SH-SY5Y (cell line): ENCODE data around the gene CALHM5.

Experiments
- GATA2 ChIP-seq: IDR thresholded peaks from 2 replicates; pipeline ENCODE4 v1.6.1; 2011; ENCODE audit warnings: mild to moderate bottlenecking, low read depth, low read length
- GATA3 ChIP-seq: IDR thresholded peaks from 2 replicates; pipeline ENCODE4 v1.6.1; 2011; ENCODE audit warnings: low read depth, mild to moderate bottlenecking, low read length, moderate library complexity

DNA sequence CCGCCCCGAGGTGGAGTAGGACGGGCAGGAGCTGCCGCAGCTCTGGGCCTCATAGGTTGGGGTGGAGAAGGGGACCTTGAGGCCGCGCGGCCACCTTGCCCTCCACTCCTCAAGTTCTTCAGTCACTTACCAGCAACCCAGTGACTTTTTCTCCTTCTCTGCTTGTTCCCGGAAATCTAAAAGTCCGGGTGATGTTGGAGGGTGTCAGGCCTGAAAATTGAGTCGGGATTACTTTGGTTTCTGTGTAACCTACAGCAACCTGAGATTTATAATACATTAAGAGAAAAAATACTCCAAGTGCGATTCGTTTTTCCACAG is 60.2 kb downstream of the CALHM5 start:
- no peak for TF ChIP-seq GATA2
- TF ChIP-seq GATA3 = no peak
